CD8-positive, alpha-beta memory T cell (primary cell): ENCODE data around the gene IGFN1. TPM values are rescaled to one million over a fixed set of nuclear protein-coding genes. Genes with fewer than 3 reads are reported as not detected.

ENCODE experiments used
- CTCF ChIA-PET: fragments of 350-600 bp; sonication (Branson Sonifier 250); formaldehyde crosslinking; loops from one replicate; lab custom pipeline; 2021; ENCODE audit warnings: antibody characterized with exemption; lab: Charles Lee
- POLR2A ChIA-PET: fragments of 350-600 bp; sonication (Branson Sonifier 250); formaldehyde crosslinking; loops from one replicate; lab custom pipeline; 2021; ENCODE audit warnings: antibody characterized with exemption; lab: Charles Lee
- DNase-seq, 5 donors: peaks; one replicate each; pipeline versions ENCODE4 v3.0.0 to v3.0.0-alpha.2; 2020 to 2022; ENCODE audit warnings: mixed read lengths in 1 of 5
- H3K27ac ChIP-seq: one replicate; pipeline ENCODE4 v1.7.0; 2013; ENCODE audit warnings: low read depth, mild to moderate bottlenecking, low read length, moderate library complexity
- H3K27me3 ChIP-seq: 2 replicates; pipeline ENCODE4 v1.7.0; 2013; ENCODE audit warnings: low read length, mild to moderate bottlenecking; ENCODE audit not compliant: insufficient read depth, poor library complexity, severe bottlenecking
- H3K36me3 ChIP-seq: 2 replicates; pipeline ENCODE4 v1.7.0; 2013; ENCODE audit warnings: mild to moderate bottlenecking, low read length, moderate library complexity; ENCODE audit not compliant: insufficient read depth
- H3K4me1 ChIP-seq: 2 replicates; pipeline ENCODE4 v1.7.0; 2013; ENCODE audit warnings: mild to moderate bottlenecking, low read length, moderate library complexity; ENCODE audit not compliant: insufficient read depth
- H3K4me3 ChIP-seq: 2 replicates; pipeline ENCODE4 v1.7.0; 2013; ENCODE audit warnings: mild to moderate bottlenecking, low read length
- H3K9me3 ChIP-seq: 2 replicates; pipeline ENCODE4 v1.7.0; 2013; ENCODE audit warnings: mild to moderate bottlenecking, low read length
- H3K27ac Mint-ChIP-seq, 8 donors: one replicate each; pipeline ENCODE4 v1.8.0; 2020 to 2021; ENCODE audit warnings: mixed read lengths in 8 of 8, mild to moderate bottlenecking in 6 of 8, inconsistent platforms in 3 of 8, moderate library complexity in 3 of 8
- H3K27me3 Mint-ChIP-seq, 2 donors: one replicate each; pipeline ENCODE4 v1.8.0; 2020 to 2021; ENCODE audit warnings: mixed read lengths in 2 of 2, mild to moderate bottlenecking in 1 of 2, moderate library complexity in 1 of 2
- H3K36me3 Mint-ChIP-seq, 3 donors: one replicate each; pipeline ENCODE4 v1.8.0; 2020 to 2021; ENCODE audit warnings: mixed read lengths in 3 of 3, inconsistent platforms in 1 of 3, mild to moderate bottlenecking in 1 of 3
- H3K4me1 Mint-ChIP-seq, 3 donors: one replicate each; pipeline ENCODE4 v1.8.0; 2020 to 2021; ENCODE audit warnings: mixed read lengths in 3 of 3, inconsistent platforms in 1 of 3, mild to moderate bottlenecking in 1 of 3
- H3K4me3 Mint-ChIP-seq, 7 donors: one replicate each; pipeline ENCODE4 v1.8.0; 2020 to 2021; ENCODE audit warnings: mixed read lengths in 7 of 7, mild to moderate bottlenecking in 6 of 7, moderate library complexity in 4 of 7, inconsistent platforms in 2 of 7
- H3K9me3 Mint-ChIP-seq, 5 donors: one replicate each; pipeline ENCODE4 v1.8.0; 2020 to 2022; ENCODE audit warnings: mixed read lengths in 5 of 5, mild to moderate bottlenecking in 3 of 5, moderate library complexity in 2 of 5, inconsistent platforms in 1 of 5
- polyA plus RNA-seq: library from polyadenylated mRNA; unstranded; fragments of 300-500 nt; fragmentation: Illumina TruSeq; gene quantifications from one replicate; pipeline ENCODE4 v1.2.3, GENCODE V29; 2021
- total RNA-seq, 2 experiments: library from RNA; stranded (reverse); gene quantifications; one replicate each; pipeline ENCODE4 v1.2.3, GENCODE V29; 2021

IGFN1 gene
- total and polyA plus RNA-seq, 3 experiments from 2014 or later, result not detected

- no peak overlapping the region for H3K4me3 ChIP-seq
- POLR2A ChIA-PET, result no interaction called here
- no peak overlapping the region for H3K27ac Mint-ChIP-seq
Measured at GRCh38 chr1:201192261-201192788, 1.7 kb downstream of the IGFN1 start.

GRCh38 chr1:201194046-201194445 lies 3.4 kb downstream of the IGFN1 start:
- Histone ChIP-seq H3K9me3 (no peaks in the 10 kb centered on the region), H3K36me3 (no peaks in the 10 kb centered on the region), H3K27me3 (no peaks in the 10 kb centered on the region), H3K27ac (no peak overlapping the region), H3K4me1 (no peaks in the 10 kb centered on the region), H3K4me3 (no peak overlapping the region)
- no peak for DNase-seq
- Mint-ChIP-seq H3K4me3 (no peak overlapping the region), H3K36me3 (no peaks in the 10 kb centered on the region), H3K27me3 (peaks cover 9 to 25% of the 10 kb centered on the region in 2 donors), H3K27ac (no peak overlapping the region), H3K9me3 (no peaks in the 10 kb centered on the region), H3K4me1 (no peaks in the 10 kb centered on the region)
- POLR2A ChIA-PET, result no interaction called here
- CTCF ChIA-PET, result no interaction called here

More at GRCh38 chr1:201192261-201192788, 1.7 kb downstream of the IGFN1 start:
- H3K27me3 Mint-ChIP-seq, result peaks cover 9 to 30% of the 10 kb centered on the region in 2 donors
- H3K36me3 Mint-ChIP-seq, result no peaks in the 10 kb centered on the region
- CTCF ChIA-PET, result no interaction called here
- no peak for DNase-seq
- Histone ChIP-seq H3K36me3 (no peaks in the 10 kb centered on the region), H3K27me3 (no peaks in the 10 kb centered on the region), H3K9me3 (no peaks in the 10 kb centered on the region), H3K27ac (no peak overlapping the region), H3K4me1 (no peaks in the 10 kb centered on the region)
- no peak overlapping the region for H3K4me3 Mint-ChIP-seq
- H3K9me3 Mint-ChIP-seq, result no peaks in the 10 kb centered on the region
- no peaks in the 10 kb centered on the region for H3K4me1 Mint-ChIP-seq

GRCh38 chr1:201198598-201198997 lies 8.0 kb downstream of the IGFN1 start:
- Histone ChIP-seq H3K36me3 (no peaks in the 10 kb centered on the region), H3K9me3 (no peaks in the 10 kb centered on the region), H3K4me3 (no peak overlapping the region), H3K27me3 (no peaks in the 10 kb centered on the region), H3K27ac (no peak overlapping the region), H3K4me1 (no peaks in the 10 kb centered on the region)
- Mint-ChIP-seq H3K36me3 (no peaks in the 10 kb centered on the region), H3K9me3 (no peaks in the 10 kb centered on the region), H3K4me3 (no peak overlapping the region), H3K27me3 (peaks cover 3 to 8% of the 10 kb centered on the region in 2 donors), H3K27ac (no peak overlapping the region), H3K4me1 (no peaks in the 10 kb centered on the region)
- ChIA-PET POLR2A (no interaction called here), CTCF (interaction anchor here (1.0 kb wide), 1 partner anchor 56 kb away, joined by 3 read pairs; no protein-coding TSS in a partner anchor)
- DNase-seq, result no peak

- H3K36me3 Mint-ChIP-seq, result no peaks in the 10 kb centered on the region
- DNase-seq, result no peak
- Histone ChIP-seq H3K4me3 (no peak overlapping the region), H3K4me1 (no peaks in the 10 kb centered on the region), H3K36me3 (no peaks in the 10 kb centered on the region), H3K9me3 (no peaks in the 10 kb centered on the region), H3K27ac (no peak overlapping the region), H3K27me3 (peaks cover 4% of the 10 kb centered on the region)
- H3K27me3 Mint-ChIP-seq, result peaks cover 7 to 44% of the 10 kb centered on the region in 2 donors
- CTCF ChIA-PET, result no interaction called here
- H3K4me3 Mint-ChIP-seq, result no peak overlapping the region
- H3K4me1 Mint-ChIP-seq, result no peaks in the 10 kb centered on the region
- H3K9me3 Mint-ChIP-seq, result no peaks in the 10 kb centered on the region
- POLR2A ChIA-PET, result no interaction called here
- H3K27ac Mint-ChIP-seq, result peak overlapping the region in 1 of 8 donors; percentile 34
Measured at GRCh38 chr1:201205036-201205435, 14.4 kb downstream of the IGFN1 start.

- Mint-ChIP-seq H3K4me3 (no peak overlapping the region), H3K9me3 (no peaks in the 10 kb centered on the region), H3K27me3 (peaks cover 7 to 49% of the 10 kb centered on the region in 2 donors), H3K4me1 (no peaks in the 10 kb centered on the region), H3K36me3 (no peaks in the 10 kb centered on the region), H3K27ac (no peak overlapping the region)
- Histone ChIP-seq H3K4me1 (no peaks in the 10 kb centered on the region), H3K27me3 (peaks cover 4% of the 10 kb centered on the region), H3K27ac (no peak overlapping the region), H3K36me3 (no peaks in the 10 kb centered on the region), H3K4me3 (no peak overlapping the region), H3K9me3 (no peaks in the 10 kb centered on the region)
- CTCF ChIA-PET, result no interaction called here
- POLR2A ChIA-PET, result no interaction called here
- peak in 1 of 5 donors; percentile 36 for DNase-seq
Measured at GRCh38 chr1:201206176-201206575, 15.6 kb downstream of the IGFN1 start.

GRCh38 chr1:201207046-201207445 lies 16.4 kb downstream of the IGFN1 start:
- Mint-ChIP-seq H3K4me3 (no peak overlapping the region), H3K9me3 (no peaks in the 10 kb centered on the region), H3K27ac (no peak overlapping the region), H3K27me3 (peaks cover 7 to 53% of the 10 kb centered on the region in 2 donors), H3K36me3 (no peaks in the 10 kb centered on the region), H3K4me1 (no peaks in the 10 kb centered on the region)
- no peak overlapping the region for H3K27ac ChIP-seq
- no peaks in the 10 kb centered on the region for H3K9me3 ChIP-seq
- H3K36me3 ChIP-seq, result no peaks in the 10 kb centered on the region
- POLR2A ChIA-PET, result no interaction called here
- CTCF ChIA-PET, result interaction anchor here (1.0 kb wide), 1 partner anchor 15 kb away, joined by 3 read pairs; no protein-coding TSS in a partner anchor
- no peak overlapping the region for H3K4me3 ChIP-seq
- no peak for DNase-seq
- peaks cover 4% of the 10 kb centered on the region for H3K27me3 ChIP-seq
- H3K4me1 ChIP-seq, result no peaks in the 10 kb centered on the region

- H3K27me3 ChIP-seq, result peaks cover 4% of the 10 kb centered on the region
- POLR2A ChIA-PET, result no interaction called here
- no peak overlapping the region for H3K4me3 Mint-ChIP-seq
- no peaks in the 10 kb centered on the region for H3K4me1 ChIP-seq
- peak in 1 of 5 donors; percentile 37 for DNase-seq
- no peaks in the 10 kb centered on the region for H3K4me1 Mint-ChIP-seq
- H3K9me3 Mint-ChIP-seq, result no peaks in the 10 kb centered on the region
- H3K36me3 ChIP-seq, result no peaks in the 10 kb centered on the region
- H3K36me3 Mint-ChIP-seq, result no peaks in the 10 kb centered on the region
- no peak overlapping the region for H3K4me3 ChIP-seq
- peaks cover 10 to 49% of the 10 kb centered on the region in 2 donors for H3K27me3 Mint-ChIP-seq
- H3K27ac ChIP-seq, result no peak overlapping the region
- CTCF ChIA-PET, result no interaction called here
- H3K9me3 ChIP-seq, result no peaks in the 10 kb centered on the region
- no peak overlapping the region for H3K27ac Mint-ChIP-seq
Measured at GRCh38 chr1:201208236-201208635, 17.6 kb downstream of the IGFN1 start.

- Histone ChIP-seq H3K27ac (no peak overlapping the region), H3K4me1 (no peaks in the 10 kb centered on the region), H3K4me3 (no peak overlapping the region), H3K9me3 (no peaks in the 10 kb centered on the region), H3K27me3 (no peaks in the 10 kb centered on the region), H3K36me3 (no peaks in the 10 kb centered on the region)
- POLR2A ChIA-PET, result no interaction called here
- CTCF ChIA-PET, result no interaction called here
- DNase-seq, result peak in 1 of 5 donors; percentile 8
- Mint-ChIP-seq H3K27ac (no peak overlapping the region), H3K4me1 (no peaks in the 10 kb centered on the region), H3K4me3 (no peak overlapping the region), H3K27me3 (peaks cover 5 to 33% of the 10 kb centered on the region in 2 donors), H3K36me3 (no peaks in the 10 kb centered on the region), H3K9me3 (no peaks in the 10 kb centered on the region)
Measured at GRCh38 chr1:201212056-201212455, 21.4 kb downstream of the IGFN1 start.
